Esophagus muscularis mucosa (tissue), 4 donors: ENCODE measurements around the gene FEV. TPM values are rescaled to one million over a fixed set of nuclear protein-coding genes. Genes with fewer than 3 reads are reported as not detected.

Experiments
- DNase-seq: peaks from one replicate; pipeline ENCODE4 v3.0.0-alpha.2; 2017; ENCODE audit errors: extremely low spot score
- H3K27ac ChIP-seq, 4 donors: fragments of 200-600 bp; sonication (generic); replicated peaks in 1 of 4; 1 replicate in 3 of 4; 2 replicates in 1 of 4; pipeline ENCODE4 v1.5.1; 2016 to 2019; ENCODE audit warnings: mild to moderate bottlenecking in 1 of 4
- H3K27me3 ChIP-seq, 4 donors: fragments of 200-600 bp; sonication (generic); one replicate each; pipeline versions ENCODE4 v1.5.1 to v1.6.0; 2016 to 2019
- H3K36me3 ChIP-seq, 4 donors: fragments of 200-600 bp; sonication (generic); one replicate each; pipeline ENCODE4 v1.5.1; 2016 to 2019
- H3K4me1 ChIP-seq, 4 donors: fragments of 200-600 bp; sonication (generic); one replicate each; pipeline ENCODE4 v1.5.1; 2016 to 2019
- H3K4me3 ChIP-seq, 4 donors: fragments of 200-600 bp; sonication (generic); 1 replicate in 2 of 4; 2 replicates in 2 of 4; pipeline ENCODE4 v1.5.1; 2016 to 2019; ENCODE audit warnings: mild to moderate bottlenecking in 4 of 4, moderate library complexity in 1 of 4
- H3K9me3 ChIP-seq, 4 donors: fragments of 200-600 bp; sonication (generic); 1 replicate in 3 of 4; 2 replicates in 1 of 4; pipeline ENCODE4 v1.5.1; 2016 to 2019
- CTCF ChIP-seq, 3 experiments: fragments of 200-600 bp in 2 of 3; fragments of 450-650 bp in 1 of 3; sonication (generic) in 2 of 3; IDR thresholded peaks; one replicate each; pipeline ENCODE4 v1.5.1; 2017 to 2019; ENCODE audit warnings: antibody characterized with exemption in 3 of 3, mild to moderate bottlenecking in 2 of 3, moderate library complexity in 1 of 3
- EP300 ChIP-seq: sonication (generic); formaldehyde crosslinking; IDR thresholded peaks from one replicate; pipeline ENCODE4 v1.6.1; 2017; ENCODE audit warnings: antibody characterized with exemption
- POLR2A ChIP-seq: fragments of 450-650 bp; IDR thresholded peaks from one replicate; pipeline ENCODE4 v1.6.1; 2017; ENCODE audit warnings: antibody characterized with exemption, moderate library complexity, mild to moderate bottlenecking, low read depth
- POLR2AphosphoS5 ChIP-seq, 2 donors: sonication (generic); formaldehyde crosslinking; IDR thresholded peaks; one replicate each; pipeline ENCODE4 v1.6.1; 2017; ENCODE audit warnings: antibody characterized with exemption in 2 of 2
- WGBS: methylation state at CpG from one replicate; pipeline ENCODE4 v1.1.5; 2018; 5-methylcytosine and 5-hydroxymethylcytosine counted together
- intact Hi-C: fragments of 100-400 bp; cut with DNase I; formaldehyde crosslinking; loops from one replicate; pipeline ENCODE4 v1.15.1; 2023
- total RNA-seq, 4 donors: library from RNA; depleted of rRNA; stranded (reverse); fragments of >200 nt; gene quantifications; one replicate each; pipeline versions ENCODE4 v1.1.0 to v1.2.1, GENCODE V29; 2016

Gene FEV
- total RNA-seq, 4 donors from 2014 or later, result not detected

- 100% methylated on average over 4 of the region's 12 CpGs for WGBS
- Histone ChIP-seq H3K27ac (no peak overlapping the region), H3K27me3 (peaks cover 0 to 53% (median 0%) of the 10 kb centered on the region in 4 donors), H3K36me3 (no peaks in the 10 kb centered on the region), H3K4me3 (no peak overlapping the region), H3K9me3 (no peaks in the 10 kb centered on the region), H3K4me1 (no peaks in the 10 kb centered on the region)
- TF ChIP-seq EP300 (no peak), POLR2A (no peak), POLR2AphosphoS5 (IDR thresholded peaks at IDR 0.05) (no peak), CTCF (IDR thresholded peaks at IDR 0.05) (no peak)
- no peak for DNase-seq
- intact Hi-C loops, result no loop called here
Observed at GRCh38 chr2:219022041-219022440, 37.1 kb upstream of the FEV start.

- Histone ChIP-seq H3K4me1 (no peaks in the 10 kb centered on the region), H3K27me3 (peaks cover 0 to 53% (median 0%) of the 10 kb centered on the region in 4 donors), H3K9me3 (no peaks in the 10 kb centered on the region), H3K4me3 (no peak overlapping the region), H3K27ac (no peak overlapping the region), H3K36me3 (no peaks in the 10 kb centered on the region)
- no peak for TF ChIP-seq EP300
- no peak for TF ChIP-seq POLR2A
- no peak for TF ChIP-seq CTCF (IDR thresholded peaks at IDR 0.05)
- no peak for TF ChIP-seq POLR2AphosphoS5 (IDR thresholded peaks at IDR 0.05)
- intact Hi-C loops, result no loop called here
- 100% methylated on average over 6 of the region's 9 CpGs for WGBS
- no peak for DNase-seq
Observed at GRCh38 chr2:219021591-219021990, 36.6 kb upstream of the FEV start.

GRCh38 chr2:219020604-219021365, 35.8 kb upstream of the FEV start:
- no peak for TF ChIP-seq EP300
- TF ChIP-seq CTCF (IDR thresholded peaks at IDR 0.05), result no peak
- TF ChIP-seq POLR2AphosphoS5 (IDR thresholded peaks at IDR 0.05), result no peak
- Histone ChIP-seq H3K36me3 (no peaks in the 10 kb centered on the region), H3K27me3 (peaks cover 0 to 52% (median 0%) of the 10 kb centered on the region in 4 donors), H3K27ac (no peak overlapping the region), H3K9me3 (no peaks in the 10 kb centered on the region), H3K4me1 (no peaks in the 10 kb centered on the region), H3K4me3 (no peak overlapping the region)
- DNase-seq, result no peak
- intact Hi-C loops, result no loop called here
- WGBS, result 76% methylated on average over 10 of the region's 11 CpGs

DNA sequence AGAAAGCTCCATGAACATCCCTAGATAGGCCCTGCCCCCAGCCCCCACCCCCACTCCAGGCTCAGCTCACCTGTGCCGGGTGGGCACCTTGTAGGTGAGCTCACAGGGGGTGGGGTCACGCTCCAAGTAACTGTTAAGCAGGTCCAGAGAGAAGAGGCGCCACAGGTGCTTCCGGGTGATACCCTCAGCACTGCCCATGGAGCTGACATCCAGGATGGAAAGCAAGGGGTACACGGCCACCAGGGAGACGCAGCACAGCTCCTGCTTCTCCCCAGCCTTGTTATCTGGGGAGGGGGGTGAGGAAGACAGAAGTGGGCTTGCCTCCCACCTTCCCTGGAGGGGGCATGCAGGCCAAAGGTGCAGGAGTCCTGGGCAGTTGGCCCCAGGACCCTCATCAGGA, 34.5 kb upstream of the FEV start:
- no peak for DNase-seq
- WGBS, result 81% methylated on average over 5 of the region's 6 CpGs
- H3K4me3 ChIP-seq, result no peak overlapping the region
- intact Hi-C loops, result no loop called here
- H3K36me3 ChIP-seq, result no peaks in the 10 kb centered on the region
- H3K27ac ChIP-seq, result no peak overlapping the region
- TF ChIP-seq POLR2AphosphoS5 (IDR thresholded peaks at IDR 0.05) (no peak), CTCF (IDR thresholded peaks at IDR 0.05) (no peak), POLR2A (no peak), EP300 (no peak)
- H3K9me3 ChIP-seq, result no peaks in the 10 kb centered on the region
- no peaks in the 10 kb centered on the region for H3K4me1 ChIP-seq
- H3K27me3 ChIP-seq, result peaks cover 0 to 49% (median 0%) of the 10 kb centered on the region in 4 donors

DNA sequence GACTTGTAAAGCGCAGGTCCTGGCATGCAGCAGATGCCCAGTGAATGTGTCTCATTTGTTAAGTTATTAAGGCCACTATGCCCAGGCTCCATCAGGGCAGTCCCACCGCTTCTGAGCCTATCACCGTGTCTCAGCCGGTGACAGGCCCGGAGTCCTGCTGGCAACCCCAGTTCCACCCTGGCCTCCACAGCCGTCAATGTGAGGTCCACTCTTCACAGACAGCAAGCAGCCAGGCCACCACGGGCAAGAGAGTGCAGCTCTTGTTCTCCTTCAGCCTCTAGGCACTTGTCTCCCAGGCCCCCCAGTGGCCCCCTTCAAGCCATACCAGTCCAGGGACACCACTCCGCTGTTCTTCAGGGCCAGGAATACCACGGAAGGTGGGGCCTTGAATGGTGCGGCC, 33.7 kb upstream of the FEV start:
- intact Hi-C loops, result no loop called here
- no peak for DNase-seq
- Histone ChIP-seq H3K36me3 (no peaks in the 10 kb centered on the region), H3K27me3 (peaks cover 0 to 47% (median 0%) of the 10 kb centered on the region in 4 donors), H3K4me1 (no peaks in the 10 kb centered on the region), H3K9me3 (no peaks in the 10 kb centered on the region), H3K4me3 (no peak overlapping the region), H3K27ac (no peak overlapping the region)
- TF ChIP-seq POLR2A (no peak), EP300 (no peak), CTCF (IDR thresholded peaks at IDR 0.05) (no peak), POLR2AphosphoS5 (IDR thresholded peaks at IDR 0.05) (no peak)
- 81% methylated on average over 10 of the region's 10 CpGs for WGBS
